GM19397 (cell line): ENCODE measurements around the gene PDX1.
A peak's percentile ranks its signal among the peaks of the same experiment; 100 is the strongest.
"Not testable (repeated sequence)": the region's sequence is repeated elsewhere in the genome, so short reads cannot be mapped to it uniquely, and the experiment has no call there.

Source experiments
- ATAC-seq: cut with Tn5 transposase; IDR thresholded peaks from one replicate; pipeline ENCODE4 v1.9.1; 2021; ENCODE audit warnings: mild to moderate bottlenecking, moderate library complexity; ENCODE audit not compliant: unreplicated experiment

Gene PDX1

DNA sequence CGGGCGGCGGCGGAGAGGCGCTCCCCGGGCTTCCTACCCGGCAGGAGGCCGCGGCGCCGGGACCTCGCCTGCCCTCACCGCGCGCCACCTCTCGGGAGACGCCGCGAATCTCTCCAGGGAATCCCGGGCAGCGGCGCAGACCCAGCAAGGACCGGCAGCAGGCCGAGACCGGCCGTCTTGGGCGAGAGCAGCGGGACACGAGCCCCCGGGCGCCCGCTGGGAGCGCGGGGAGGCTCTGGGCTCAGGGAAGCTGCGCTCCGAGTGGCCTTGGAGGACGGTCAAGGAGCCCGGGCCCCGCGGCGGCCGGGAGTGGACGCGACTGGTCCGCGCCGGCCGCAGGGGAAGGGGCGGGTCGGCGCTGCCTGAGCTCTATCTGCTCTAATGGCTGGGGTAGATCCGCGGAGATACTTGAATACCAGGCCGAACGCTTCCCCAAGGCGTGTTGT lies 34.6 kb downstream of the PDX1 start:
- peak; percentile 38 for ATAC-seq

DNA sequence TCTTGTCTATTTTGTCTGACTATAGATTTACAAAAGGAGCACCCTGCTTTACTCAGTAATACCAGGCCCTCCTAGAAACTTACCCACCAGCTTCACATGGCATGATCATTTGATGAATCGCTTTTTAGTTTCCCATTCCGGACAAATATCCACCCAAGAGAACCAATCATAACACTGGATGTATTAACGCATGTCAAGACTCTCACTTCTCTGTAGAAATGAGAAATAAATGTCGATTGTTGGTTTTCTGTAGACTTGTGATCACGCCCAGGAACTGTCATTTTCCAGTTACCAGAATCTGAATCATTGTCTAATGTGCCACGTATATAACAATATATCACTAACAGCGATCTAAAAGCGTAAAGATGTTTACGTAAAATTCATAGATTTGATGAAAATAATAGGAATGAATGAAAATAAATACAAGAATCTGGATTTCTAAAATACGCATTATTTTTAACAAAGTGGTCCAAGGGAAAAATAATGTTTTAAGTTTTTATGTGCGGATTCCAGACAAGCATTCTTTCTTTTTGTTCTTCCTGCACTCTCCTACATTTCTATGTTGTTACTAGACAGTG lies 35.3 kb downstream of the PDX1 start:
- ATAC-seq, result no peak

GRCh38 chr13:27956576-27957300 lies 36.9 kb downstream of the PDX1 start:
- no peak for ATAC-seq

GRCh38 chr13:27959976-27960361 lies 40.2 kb downstream of the PDX1 start:
- ATAC-seq, result no peak

GRCh38 chr13:27960362-27961226 lies 40.8 kb downstream of the PDX1 start:
- peak; percentile 67 for ATAC-seq

DNA sequence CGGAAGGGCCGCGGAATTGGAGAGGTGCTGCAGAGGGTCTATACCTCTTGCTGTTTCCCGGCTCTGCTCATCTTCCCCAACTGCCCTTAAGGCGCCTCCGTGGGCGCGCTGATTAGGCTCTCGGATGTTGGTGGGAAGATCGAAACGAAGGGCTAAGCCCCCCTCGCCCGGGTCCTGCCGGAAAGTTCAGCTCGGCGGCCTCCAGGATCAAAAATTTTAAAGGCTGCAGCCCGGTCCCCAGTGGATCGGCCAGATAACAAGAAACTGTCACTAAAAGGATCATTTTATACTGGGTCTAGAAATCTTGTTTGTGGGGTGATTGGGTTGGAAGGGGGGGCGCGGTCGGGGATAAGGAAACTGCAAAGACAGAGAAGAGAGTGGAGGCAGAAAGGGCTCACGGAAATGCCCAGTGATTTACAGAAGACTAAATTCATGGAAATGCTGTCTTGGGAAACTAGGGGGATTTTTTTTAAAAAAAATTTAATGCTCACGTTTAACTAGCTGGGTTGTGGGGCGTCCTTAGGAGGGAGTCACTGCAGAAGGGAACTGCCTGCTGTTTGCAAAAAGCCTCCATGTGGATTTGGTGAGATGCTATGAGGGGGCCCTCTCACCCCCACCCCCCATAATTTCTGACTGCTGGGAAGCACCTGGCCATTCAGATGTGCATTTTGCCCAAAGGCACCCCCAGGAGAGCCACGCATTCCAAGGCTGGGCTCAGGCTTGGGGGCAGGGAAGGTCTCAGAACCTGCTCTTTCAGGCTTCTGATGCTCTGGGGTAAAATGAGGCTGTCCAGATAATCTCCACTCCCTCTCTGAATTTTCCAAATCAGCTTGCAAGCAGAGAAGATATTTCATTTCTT lies 41.7 kb downstream of the PDX1 start:
- ATAC-seq, result no peak

- no peak for ATAC-seq
Measured at GRCh38 chr13:27962128-27962841, 42.5 kb downstream of the PDX1 start.

- ATAC-seq, result no peak
Measured at GRCh38 chr13:27962982-27963381, 43.2 kb downstream of the PDX1 start.

- no peak for ATAC-seq
Measured at GRCh38 chr13:27963491-27963890, 43.7 kb downstream of the PDX1 start.

GRCh38 chr13:27964206-27964605 lies 44.4 kb downstream of the PDX1 start:
- ATAC-seq, result not testable (repeated sequence)

- no peak for ATAC-seq
Measured at GRCh38 chr13:27964741-27965323, 45.0 kb downstream of the PDX1 start.

DNA sequence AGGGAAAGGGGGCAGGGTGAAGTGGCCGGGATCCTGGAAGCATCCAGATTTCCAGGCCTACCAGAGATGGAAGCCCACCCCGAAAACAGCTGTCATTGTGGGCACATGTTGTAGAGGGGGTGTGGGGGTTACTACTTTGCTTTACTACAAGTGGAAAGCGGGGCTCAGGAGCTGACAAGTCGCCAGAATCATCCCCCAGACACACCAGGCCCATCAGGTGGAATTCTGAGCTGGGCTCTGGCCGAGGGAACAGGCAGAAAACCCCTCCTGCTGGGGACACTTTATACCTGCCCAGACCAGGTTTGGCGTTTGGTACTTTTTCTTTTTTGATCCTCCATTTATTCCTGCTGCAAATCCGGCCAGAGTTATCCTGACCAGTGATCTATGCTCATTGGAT lies 45.5 kb downstream of the PDX1 start:
- no peak for ATAC-seq

DNA sequence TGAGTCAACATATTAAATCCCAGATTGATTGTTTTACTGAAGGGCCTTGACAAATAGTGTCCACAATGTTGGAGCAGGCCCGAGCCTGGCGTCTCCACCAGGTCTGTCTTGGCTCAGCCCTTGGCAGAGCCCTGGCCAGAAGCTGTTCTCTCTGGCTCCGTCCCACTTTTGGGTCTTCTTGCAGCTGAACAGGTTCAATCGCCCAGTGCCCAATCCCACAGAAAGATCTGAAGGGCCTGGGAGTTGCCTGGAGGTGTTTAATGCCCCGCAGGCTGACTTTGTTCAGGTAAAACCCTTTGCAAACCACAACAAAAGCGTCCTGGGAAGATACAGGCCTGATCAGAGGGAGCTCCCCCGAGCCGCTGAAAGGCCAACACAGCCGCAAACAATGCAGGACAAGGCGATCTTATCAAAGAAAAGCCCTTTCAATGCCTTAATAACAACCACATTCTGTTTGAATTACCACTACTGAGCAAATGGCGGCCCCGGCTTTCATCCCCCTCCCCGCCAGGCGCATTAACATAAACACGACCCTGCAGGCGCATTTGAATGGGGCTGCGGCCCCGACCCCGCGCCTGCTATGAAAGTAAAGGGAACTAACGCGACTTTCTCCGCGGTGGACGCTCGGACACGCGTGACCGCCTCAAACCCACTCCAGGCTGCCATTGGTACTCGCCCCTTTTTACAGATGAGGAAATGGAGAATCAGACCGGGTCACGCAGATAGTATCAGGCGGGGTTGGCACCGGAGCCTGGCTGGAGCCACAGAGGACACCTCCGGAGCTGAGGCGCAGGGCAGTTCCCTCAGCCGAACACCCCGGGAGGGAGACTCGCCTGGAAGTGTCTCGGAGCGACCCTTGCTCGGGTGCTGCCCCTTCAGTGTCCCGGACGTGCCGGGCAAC lies 46.2 kb downstream of the PDX1 start:
- ATAC-seq, result no peak

- ATAC-seq, result no peak
Measured at GRCh38 chr13:27966641-27967202, 46.9 kb downstream of the PDX1 start.

- no peak for ATAC-seq
Measured at GRCh38 chr13:27967203-27967735, 47.5 kb downstream of the PDX1 start.

GRCh38 chr13:27967736-27968315 lies 48.0 kb downstream of the PDX1 start:
- no peak for ATAC-seq

DNA sequence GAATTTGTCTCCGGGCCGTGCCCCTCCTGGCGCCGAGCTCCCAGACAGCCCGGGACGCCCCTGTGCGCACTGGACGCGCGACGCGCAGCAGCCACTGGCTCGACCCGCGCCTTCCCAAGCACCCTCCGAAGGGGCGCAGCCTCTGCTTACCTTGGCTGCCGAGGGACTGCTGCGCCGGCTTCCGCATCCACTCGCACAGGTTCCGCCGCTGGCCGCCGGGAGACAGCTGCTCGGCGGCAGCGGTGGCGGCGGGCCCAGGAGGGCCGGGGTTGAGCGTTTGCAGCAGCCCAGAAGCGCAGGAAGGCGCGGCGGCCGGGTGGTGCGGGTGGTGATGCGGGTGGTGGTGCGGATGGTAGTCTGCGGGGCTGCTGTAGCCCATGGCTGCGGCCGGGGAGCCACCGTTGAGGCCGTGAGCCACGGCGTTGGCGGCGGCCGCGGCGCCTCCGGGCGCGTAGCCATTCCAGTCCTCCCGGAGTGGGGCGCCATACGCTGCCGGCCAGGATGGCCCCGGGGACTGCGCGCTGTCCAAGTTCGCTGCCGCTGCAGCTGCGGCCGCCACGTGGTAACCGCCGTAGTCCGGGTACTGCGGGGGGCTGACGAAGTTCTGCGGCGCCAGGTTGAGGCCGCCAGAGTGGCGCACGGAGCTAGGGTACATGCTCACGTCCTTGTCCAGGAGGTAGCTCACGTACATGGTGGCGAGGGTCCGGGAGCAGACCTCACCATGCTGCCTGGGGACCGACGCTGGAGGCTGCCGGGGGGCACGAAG lies 48.7 kb downstream of the PDX1 start:
- ATAC-seq, result no peak
